B cell (primary cell): Measurements from ENCODE around the gene TUFM.

Experiments
- CTCF ChIP-seq: fragments of 200-600 bp; IDR thresholded peaks from one replicate; pipeline ENCODE4 v1.8.0; 2022; ENCODE audit warnings: antibody characterized with exemption, mild to moderate bottlenecking
- EZH2 ChIP-seq: IDR thresholded peaks from 2 replicates; pipeline ENCODE4 v1.6.1; 2012; ENCODE audit warnings: borderline replicate concordance, low read depth, mild to moderate bottlenecking, moderate library complexity, low read length; ENCODE audit not compliant: insufficient read depth, poor library complexity, severe bottlenecking

GRCh38 chr16:28823291-28823872, 22.8 kb downstream of the TUFM start:
- TF ChIP-seq CTCF (no peak), EZH2 (no peak)
